B cell (primary cell): ENCODE data around the gene NFIB. TPM values are rescaled to one million over a fixed set of nuclear protein-coding genes. Genes with fewer than 3 reads are reported as not detected.

ENCODE experiments used
- ATAC-seq: fragments of 200-7000 bp; cut with Tn5 transposase; one replicate; pipeline ENCODE4 v1.10.0; 2021; ENCODE audit warnings: low read depth, mild to moderate bottlenecking, moderate number of reproducible peaks, moderate library complexity
- CTCF ChIA-PET: fragments of 350-600 bp; sonication (Branson Sonifier 250); formaldehyde crosslinking; loops from one replicate; lab custom pipeline; 2021; ENCODE audit warnings: antibody characterized with exemption, inconsistent platforms; lab: Charles Lee
- POLR2A ChIA-PET: fragments of 350-600 bp; sonication (Branson Sonifier 250); formaldehyde crosslinking; loops from one replicate; lab custom pipeline; 2021; ENCODE audit warnings: antibody characterized with exemption; lab: Charles Lee
- DNase-seq: peaks from one replicate; pipeline ENCODE4 v3.0.0; 2013
- H2AFZ ChIP-seq: 2 replicates; pipeline ENCODE4 v1.6.1; 2012; ENCODE audit warnings: mild to moderate bottlenecking, low read depth, low read length; ENCODE audit not compliant: insufficient read depth, poor library complexity, severe bottlenecking
- H3K27ac ChIP-seq, 2 donors: 1 replicate in 1 of 2; 2 replicates in 1 of 2; pipeline ENCODE4 v1.5.1; 2012 to 2013; ENCODE audit warnings: low read length in 2 of 2, mild to moderate bottlenecking in 2 of 2, moderate library complexity in 1 of 2
- H3K27me3 ChIP-seq, 4 experiments: fragments of 200-600 bp in 1 of 4; sonication (generic) in 1 of 4; replicated peaks in 1 of 4; 1 replicate in 2 of 4; 2 replicates in 2 of 4; pipeline versions ENCODE4 v1.6.1 to v1.7.0; 2013 to 2016; ENCODE audit warnings: low read length in 3 of 4, mild to moderate bottlenecking in 2 of 4, mixed read lengths in 1 of 4, moderate library complexity in 1 of 4; ENCODE audit not compliant: insufficient read depth in 4 of 4, control insufficient read depth in 3 of 4; ENCODE audit errors: control extremely low read depth in 1 of 4
- H3K36me3 ChIP-seq, 2 experiments: replicated peaks in 1 of 2; 1 replicate in 1 of 2; 2 replicates in 1 of 2; pipeline versions ENCODE4 v1.6.1 to v1.7.1; 2013; ENCODE audit warnings: low read length in 1 of 2; ENCODE audit not compliant: insufficient read depth in 2 of 2, control insufficient read depth in 1 of 2; ENCODE audit errors: control extremely low read depth in 1 of 2, extremely low read depth in 1 of 2
- H3K4me1 ChIP-seq, 2 donors: fragments of 200-600 bp in 1 of 2; sonication (generic) in 1 of 2; 1 replicate in 1 of 2; 2 replicates in 1 of 2; pipeline versions ENCODE4 v1.5.1 to v1.6.1; 2013 to 2017; ENCODE audit warnings: low read length in 2 of 2; ENCODE audit not compliant: control insufficient read depth in 2 of 2, insufficient read depth in 2 of 2
- H3K4me2 ChIP-seq: replicated peaks from 2 replicates; pipeline ENCODE3; 2012; ENCODE audit warnings: mild to moderate bottlenecking, low read depth, low read length; ENCODE audit not compliant: poor library complexity, severe bottlenecking
- H3K4me3 ChIP-seq, 5 experiments: fragments of 200-600 bp in 1 of 5; sonication (generic) in 1 of 5; 1 replicate in 3 of 5; 2 replicates in 2 of 5; pipeline versions ENCODE4 v1.5.1 to v1.7.0; 2011 to 2016; ENCODE audit warnings: low read length in 4 of 5, mild to moderate bottlenecking in 4 of 5, low read depth in 2 of 5, control low read depth in 1 of 5, moderate library complexity in 1 of 5; ENCODE audit not compliant: insufficient read depth in 1 of 5; ENCODE audit errors: control extremely low read depth in 1 of 5, extremely low read depth in 1 of 5
- H3K79me2 ChIP-seq: fragments of 200-600 bp; sonication (generic); one replicate; pipeline ENCODE4 v1.6.0; 2016; ENCODE audit warnings: low read length; ENCODE audit not compliant: control insufficient read depth, insufficient read depth
- H3K9ac ChIP-seq: fragments of 200-600 bp; sonication (generic); 2 replicates; pipeline ENCODE4 v1.6.1; 2017; ENCODE audit warnings: mild to moderate bottlenecking, low read length, moderate library complexity
- H3K9me3 ChIP-seq, 3 donors: one replicate each; pipeline versions ENCODE4 v1.6.1 to v1.7.1; 2013; ENCODE audit warnings: low read length in 2 of 3; ENCODE audit not compliant: control insufficient read depth in 2 of 3, insufficient read depth in 1 of 3; ENCODE audit errors: control extremely low read depth in 1 of 3
- H4K20me1 ChIP-seq: 2 replicates; pipeline ENCODE4 v1.6.0; 2012; ENCODE audit warnings: mild to moderate bottlenecking, low read length; ENCODE audit not compliant: insufficient read depth, control insufficient read depth, poor library complexity, severe bottlenecking
- H3K27ac Mint-ChIP-seq: one replicate; pipeline ENCODE4 v1.8.0; 2021; ENCODE audit warnings: mixed read lengths
- H3K27me3 Mint-ChIP-seq: one replicate; pipeline ENCODE4 v1.8.0; 2021; ENCODE audit warnings: mixed read lengths
- H3K4me1 Mint-ChIP-seq: one replicate; pipeline ENCODE4 v1.8.0; 2021; ENCODE audit warnings: mixed read lengths
- H3K4me3 Mint-ChIP-seq: one replicate; pipeline ENCODE4 v1.8.0; 2021; ENCODE audit warnings: mixed read lengths
- H3K9me3 Mint-ChIP-seq: one replicate; pipeline ENCODE4 v1.8.0; 2022; ENCODE audit warnings: mixed read lengths; ENCODE audit not compliant: insufficient read depth
- EZH2 ChIP-seq: IDR thresholded peaks from 2 replicates; pipeline ENCODE4 v1.6.1; 2012; ENCODE audit warnings: borderline replicate concordance, low read depth, mild to moderate bottlenecking, moderate library complexity, low read length; ENCODE audit not compliant: insufficient read depth, poor library complexity, severe bottlenecking
- WGBS: methylation state at CpG from one replicate; pipeline ENCODE4 v1.1.5; 2013; ENCODE audit warnings: missing lambda C conversion rate; ENCODE audit not compliant: insufficient coverage; 5-methylcytosine and 5-hydroxymethylcytosine counted together
- intact Hi-C: fragments of 100-400 bp; cut with micrococcal nuclease; formaldehyde crosslinking; loops from one replicate; pipeline ENCODE4 v1.10.0; 2022
- polyA plus RNA-seq: library from polyadenylated mRNA; depleted of rRNA; stranded (reverse); fragments of >200 nt; gene quantifications from 2 replicates; pipeline ENCODE4 v1.2.3, GENCODE V29; 2012
- total RNA-seq, 2 donors: library from RNA; stranded (reverse); fragments of 120-200 nt in 1 of 2; gene quantifications; 1 replicate in 1 of 2; 2 replicates in 1 of 2; pipeline versions ENCODE4 v1.2.3 to v1.2.4, GENCODE V29; 2013 to 2022
- TF ChIP-seq, protein P1 (sequence below): fragments of 200-600 bp; IDR thresholded peaks from one replicate; pipeline ENCODE4 v1.8.0; 2022; ENCODE audit warnings: antibody characterized with exemption, mild to moderate bottlenecking

NFIB gene
- total and polyA plus RNA-seq, 2 donors (not counting 1 experiment from before 2014, with no cell fraction given): not detected

GRCh38 chr9:14097215-14097614 lies 216.7 kb downstream of the NFIB start:
- CTCF ChIA-PET: no interaction called here
- no peak for DNase-seq
- WGBS: no CpG with 5 or more reads among the region's 4 CpGs
- Histone ChIP-seq H3K79me2 (no peaks in the 10 kb centered on the region), H3K4me3 (no peak overlapping the region), H3K27ac (no peak overlapping the region), H3K9me3 (no peaks in the 10 kb centered on the region), H4K20me1 (no peaks in the 10 kb centered on the region), H3K4me1 (no peaks in the 10 kb centered on the region), H3K27me3 (no peaks in the 10 kb centered on the region), H3K9ac (no peak overlapping the region), H3K36me3 (no peaks in the 10 kb centered on the region), H2AFZ (no peak overlapping the region), H3K4me2 (no peak overlapping the region)
- intact Hi-C loops: no loop called here
- no peak for ATAC-seq
- H3K9me3 Mint-ChIP-seq: no peaks in the 10 kb centered on the region
- H3K27ac Mint-ChIP-seq: no peak overlapping the region
- H3K27me3 Mint-ChIP-seq: no peaks in the 10 kb centered on the region
- TF ChIP-seq, protein P1, sequence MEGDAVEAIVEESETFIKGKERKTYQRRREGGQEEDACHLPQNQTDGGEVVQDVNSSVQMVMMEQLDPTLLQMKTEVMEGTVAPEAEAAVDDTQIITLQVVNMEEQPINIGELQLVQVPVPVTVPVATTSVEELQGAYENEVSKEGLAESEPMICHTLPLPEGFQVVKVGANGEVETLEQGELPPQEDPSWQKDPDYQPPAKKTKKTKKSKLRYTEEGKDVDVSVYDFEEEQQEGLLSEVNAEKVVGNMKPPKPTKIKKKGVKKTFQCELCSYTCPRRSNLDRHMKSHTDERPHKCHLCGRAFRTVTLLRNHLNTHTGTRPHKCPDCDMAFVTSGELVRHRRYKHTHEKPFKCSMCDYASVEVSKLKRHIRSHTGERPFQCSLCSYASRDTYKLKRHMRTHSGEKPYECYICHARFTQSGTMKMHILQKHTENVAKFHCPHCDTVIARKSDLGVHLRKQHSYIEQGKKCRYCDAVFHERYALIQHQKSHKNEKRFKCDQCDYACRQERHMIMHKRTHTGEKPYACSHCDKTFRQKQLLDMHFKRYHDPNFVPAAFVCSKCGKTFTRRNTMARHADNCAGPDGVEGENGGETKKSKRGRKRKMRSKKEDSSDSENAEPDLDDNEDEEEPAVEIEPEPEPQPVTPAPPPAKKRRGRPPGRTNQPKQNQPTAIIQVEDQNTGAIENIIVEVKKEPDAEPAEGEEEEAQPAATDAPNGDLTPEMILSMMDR: no peak
- TF ChIP-seq EZH2: no peak
- H3K4me3 Mint-ChIP-seq: no peak overlapping the region
- POLR2A ChIA-PET: no interaction called here
- no peaks in the 10 kb centered on the region for H3K4me1 Mint-ChIP-seq

DNA sequence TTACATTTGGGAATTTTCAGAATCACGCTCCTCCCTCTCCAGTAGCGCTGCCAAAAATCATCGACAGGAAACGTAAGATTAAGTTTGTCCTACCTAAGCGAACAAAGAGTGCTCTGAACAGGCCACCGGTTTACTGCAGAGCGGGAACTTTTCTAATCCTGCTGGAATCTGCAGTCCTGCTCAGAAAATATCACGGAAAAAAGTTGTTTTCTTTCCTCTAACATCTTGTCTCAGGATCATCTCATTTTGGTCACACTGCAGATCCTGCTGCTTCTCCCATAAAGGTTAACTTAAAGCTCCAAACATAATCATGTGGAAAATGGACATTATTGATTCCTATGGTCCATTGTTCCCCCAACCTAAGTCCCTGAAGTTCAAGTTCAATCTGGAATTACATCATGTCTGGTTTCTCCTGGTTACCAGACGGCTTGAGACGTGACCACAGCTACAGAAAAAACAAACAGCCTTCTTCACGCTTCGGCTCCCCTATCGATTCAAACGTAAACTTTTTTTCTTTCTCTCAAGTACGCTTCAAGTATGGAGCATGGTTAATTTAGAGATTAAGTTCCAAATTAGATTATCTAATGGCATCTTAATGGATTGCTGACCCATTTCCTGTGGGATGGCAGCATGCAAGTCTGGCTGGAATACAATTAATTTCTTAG lies 217.6 kb downstream of the NFIB start:
- POLR2A ChIA-PET: no interaction called here
- WGBS: 96% methylated on average over 7 of the region's 15 CpGs
- no peak overlapping the region for H3K27ac Mint-ChIP-seq
- H3K9ac ChIP-seq: no peak overlapping the region
- H3K4me2 ChIP-seq: no peak overlapping the region
- H3K27me3 ChIP-seq: no peaks in the 10 kb centered on the region
- CTCF ChIA-PET: no interaction called here
- no peaks in the 10 kb centered on the region for H3K4me1 ChIP-seq
- no peaks in the 10 kb centered on the region for H3K9me3 Mint-ChIP-seq
- DNase-seq (no peak), ATAC-seq (no peak)
- H4K20me1 ChIP-seq: no peaks in the 10 kb centered on the region
- H3K9me3 ChIP-seq: no peaks in the 10 kb centered on the region
- TF ChIP-seq, protein P1: no peak
- no peak for TF ChIP-seq EZH2
- no peak overlapping the region for H3K27ac ChIP-seq
- intact Hi-C loops: no loop called here
- no peaks in the 10 kb centered on the region for H3K79me2 ChIP-seq
- no peaks in the 10 kb centered on the region for H3K27me3 Mint-ChIP-seq
- no peaks in the 10 kb centered on the region for H3K4me1 Mint-ChIP-seq
- H3K36me3 ChIP-seq: no peaks in the 10 kb centered on the region
- no peak overlapping the region for H3K4me3 ChIP-seq
- no peak overlapping the region for H3K4me3 Mint-ChIP-seq
- H2AFZ ChIP-seq: no peak overlapping the region
